H9 (cell line): ENCODE measurements around the gene CHRNB4. TPM values are rescaled to one million over a fixed set of nuclear protein-coding genes. Genes with fewer than 3 reads are reported as not detected.
"Not testable (repeated sequence)": the region's sequence is repeated elsewhere in the genome, so short reads cannot be mapped to it uniquely, and the experiment has no call there.

Experiments used
- DNase-seq: peaks from one replicate; pipeline ENCODE4 v3.0.0-alpha.2; 2017
- H2AFZ ChIP-seq: one replicate; pipeline ENCODE4 v1.6.1; 2013; ENCODE audit warnings: mild to moderate bottlenecking, low read length, control low read depth, moderate library complexity
- H2AK5ac ChIP-seq: 2 replicates; pipeline ENCODE4 v1.6.1; 2013; ENCODE audit warnings: low read length, control low read depth, mixed read lengths; ENCODE audit not compliant: insufficient read length
- H2BK120ac ChIP-seq: one replicate; pipeline ENCODE4 v1.6.1; 2013; ENCODE audit warnings: low read depth, mild to moderate bottlenecking, low read length, control low read depth, inconsistent platforms; ENCODE audit not compliant: poor library complexity, severe bottlenecking
- H2BK12ac ChIP-seq: 2 replicates; pipeline ENCODE4 v1.6.1; 2013; ENCODE audit warnings: low read length, control low read depth, mixed read lengths, low read depth; ENCODE audit not compliant: insufficient read length
- H2BK15ac ChIP-seq: 2 replicates; pipeline ENCODE4 v1.6.1; 2013; ENCODE audit warnings: low read depth, low read length, control low read depth
- H2BK20ac ChIP-seq: one replicate; pipeline ENCODE4 v1.6.1; 2013; ENCODE audit warnings: low read depth, mild to moderate bottlenecking, low read length, control low read depth, inconsistent platforms; ENCODE audit not compliant: poor library complexity, severe bottlenecking
- H2BK5ac ChIP-seq: 2 replicates; pipeline ENCODE4 v1.6.1; 2013; ENCODE audit warnings: low read length, control low read depth, mixed read lengths; ENCODE audit not compliant: insufficient read length
- H3K14ac ChIP-seq: 2 replicates; pipeline ENCODE4 v1.6.1; 2013; ENCODE audit warnings: low read length, control low read depth; ENCODE audit not compliant: insufficient read depth
- H3K18ac ChIP-seq: 2 replicates; pipeline ENCODE4 v1.6.1; 2013; ENCODE audit warnings: low read depth, mild to moderate bottlenecking, mixed read lengths, low read length, control low read depth; ENCODE audit not compliant: insufficient read length
- H3K23ac ChIP-seq: 2 replicates; pipeline ENCODE4 v1.6.1; 2013; ENCODE audit warnings: low read length, control low read depth, mixed read lengths, low read depth; ENCODE audit not compliant: insufficient read length
- H3K23me2 ChIP-seq: 2 replicates; pipeline ENCODE4 v1.6.1; 2013; ENCODE audit warnings: low read depth, mild to moderate bottlenecking, mixed read lengths, low read length, control low read depth; ENCODE audit not compliant: insufficient read length, poor library complexity, severe bottlenecking
- H3K27ac ChIP-seq: 2 replicates; pipeline ENCODE4 v1.5.1; 2013; ENCODE audit warnings: low read length, control low read depth, mixed read lengths, low read depth; ENCODE audit not compliant: insufficient read length
- H3K27me3 ChIP-seq: 2 replicates; pipeline ENCODE4 v1.6.1; 2013; ENCODE audit warnings: low read length, control low read depth, inconsistent platforms; ENCODE audit not compliant: insufficient read depth
- H3K4ac ChIP-seq: 2 replicates; pipeline ENCODE4 v1.6.1; 2013; ENCODE audit warnings: low read depth, mild to moderate bottlenecking, control low read depth, inconsistent platforms, low read length, moderate library complexity
- H3K4me1 ChIP-seq: 2 replicates; pipeline ENCODE4 v1.6.1; 2013; ENCODE audit warnings: low read length, control low read depth, inconsistent platforms; ENCODE audit not compliant: insufficient read depth
- H3K4me2 ChIP-seq: 2 replicates; pipeline ENCODE4 v1.6.1; 2013; ENCODE audit warnings: low read length, control low read depth, mixed read lengths; ENCODE audit not compliant: insufficient read length, insufficient read depth
- H3K56ac ChIP-seq: 2 replicates; pipeline ENCODE4 v1.6.1; 2013; ENCODE audit warnings: low read depth, mild to moderate bottlenecking, mixed read lengths, low read length, control low read depth; ENCODE audit not compliant: insufficient read length
- H3K79me1 ChIP-seq: 2 replicates; pipeline ENCODE4 v1.6.1; 2013; ENCODE audit warnings: low read depth, mild to moderate bottlenecking, moderate library complexity, low read length, control low read depth, inconsistent platforms; ENCODE audit not compliant: insufficient read depth, poor library complexity, severe bottlenecking
- H3K79me2 ChIP-seq: 2 replicates; pipeline ENCODE4 v1.6.1; 2013; ENCODE audit warnings: low read length, control low read depth, inconsistent platforms; ENCODE audit not compliant: insufficient read depth
- H3K9ac ChIP-seq: 2 replicates; pipeline ENCODE4 v1.6.1; 2013; ENCODE audit warnings: low read length, control low read depth, mixed read lengths; ENCODE audit not compliant: insufficient read length; ENCODE audit errors: extremely low read depth
- H3K9me3 ChIP-seq: one replicate; pipeline ENCODE4 v1.6.1; 2013; ENCODE audit warnings: low read depth, low read length, inconsistent platforms; ENCODE audit not compliant: control insufficient read depth
- H3T11ph ChIP-seq: one replicate; pipeline ENCODE4 v1.6.1; 2013; ENCODE audit warnings: mild to moderate bottlenecking, low read length, control low read depth, inconsistent platforms
- H4K20me1 ChIP-seq: one replicate; pipeline ENCODE4 v1.6.1; 2013; ENCODE audit not compliant: control insufficient read depth, insufficient read length, insufficient read depth
- H4K5ac ChIP-seq: 2 replicates; pipeline ENCODE4 v1.6.1; 2013; ENCODE audit warnings: low read depth, mild to moderate bottlenecking, mixed read lengths, low read length, control low read depth; ENCODE audit not compliant: insufficient read length
- H4K8ac ChIP-seq: replicated peaks from 2 replicates; pipeline ENCODE4 v1.6.1; 2013; ENCODE audit warnings: low read length, control low read depth, mixed read lengths, low read depth; ENCODE audit not compliant: insufficient read length
- H4K91ac ChIP-seq: 2 replicates; pipeline ENCODE4 v1.6.1; 2013; ENCODE audit warnings: low read depth, mild to moderate bottlenecking, moderate library complexity, mixed read lengths, low read length, control low read depth; ENCODE audit not compliant: insufficient read length
- H3K27ac Mint-ChIP-seq, 3 experiments: 2 replicates in 2 of 3; 3 replicates in 1 of 3; pipeline ENCODE4 v1.8.0; 2020 to 2021; ENCODE audit warnings: mixed read lengths in 3 of 3, mild to moderate bottlenecking in 1 of 3, moderate library complexity in 1 of 3
- H3K27me3 Mint-ChIP-seq: 2 replicates; pipeline ENCODE4 v1.8.0; 2021; ENCODE audit warnings: low read depth, mild to moderate bottlenecking, moderate library complexity, mixed read lengths
- H3K36me3 Mint-ChIP-seq, 3 experiments: 2 replicates in 2 of 3; 3 replicates in 1 of 3; pipeline ENCODE4 v1.8.0; 2020 to 2021; ENCODE audit warnings: low read depth in 3 of 3, mixed read lengths in 3 of 3; ENCODE audit not compliant: insufficient read depth in 1 of 3
- H3K4me1 Mint-ChIP-seq, 2 experiments: 2 replicates each; pipeline ENCODE4 v1.8.0; 2020; ENCODE audit warnings: mixed read lengths in 2 of 2
- H3K4me3 Mint-ChIP-seq, 2 experiments: 2 replicates in 1 of 2; 3 replicates in 1 of 2; pipeline ENCODE4 v1.8.0; 2020 to 2021; ENCODE audit warnings: mild to moderate bottlenecking in 2 of 2, mixed read lengths in 2 of 2, moderate library complexity in 1 of 2
- H3K9me3 Mint-ChIP-seq, 2 experiments: 2 replicates in 1 of 2; 3 replicates in 1 of 2; pipeline ENCODE4 v1.8.0; 2020; ENCODE audit warnings: mild to moderate bottlenecking in 2 of 2, mixed read lengths in 2 of 2, moderate library complexity in 1 of 2
- WGBS: extraction: QIAGEN DNeasy Blood & Tissue Kit; methylation state at CpG from one replicate; pipeline ENCODE4 v1.1.7; 2013; ENCODE audit warnings: missing lambda C conversion rate, low lambda C conversion rate, mixed read lengths; ENCODE audit not compliant: insufficient read length; ENCODE audit errors: extremely low coverage; 5-methylcytosine and 5-hydroxymethylcytosine counted together
- total RNA-seq: library from RNA; stranded (reverse); gene quantifications from 2 replicates; pipeline ENCODE4 v1.2.1, GENCODE V29; 2021
- TF ChIP-seq, protein P1 (sequence below): fragments of 200-600 bp; sonication (generic); conservative IDR thresholded peaks from 3 replicates; pipeline ENCODE4 v1.8.0; 2021; ENCODE audit warnings: antibody characterized with exemption, mild to moderate bottlenecking

The CHRNB4 gene
- total RNA-seq, 1 experiment from 2014 or later, result 1.9 TPM

- TF ChIP-seq, protein P1, sequence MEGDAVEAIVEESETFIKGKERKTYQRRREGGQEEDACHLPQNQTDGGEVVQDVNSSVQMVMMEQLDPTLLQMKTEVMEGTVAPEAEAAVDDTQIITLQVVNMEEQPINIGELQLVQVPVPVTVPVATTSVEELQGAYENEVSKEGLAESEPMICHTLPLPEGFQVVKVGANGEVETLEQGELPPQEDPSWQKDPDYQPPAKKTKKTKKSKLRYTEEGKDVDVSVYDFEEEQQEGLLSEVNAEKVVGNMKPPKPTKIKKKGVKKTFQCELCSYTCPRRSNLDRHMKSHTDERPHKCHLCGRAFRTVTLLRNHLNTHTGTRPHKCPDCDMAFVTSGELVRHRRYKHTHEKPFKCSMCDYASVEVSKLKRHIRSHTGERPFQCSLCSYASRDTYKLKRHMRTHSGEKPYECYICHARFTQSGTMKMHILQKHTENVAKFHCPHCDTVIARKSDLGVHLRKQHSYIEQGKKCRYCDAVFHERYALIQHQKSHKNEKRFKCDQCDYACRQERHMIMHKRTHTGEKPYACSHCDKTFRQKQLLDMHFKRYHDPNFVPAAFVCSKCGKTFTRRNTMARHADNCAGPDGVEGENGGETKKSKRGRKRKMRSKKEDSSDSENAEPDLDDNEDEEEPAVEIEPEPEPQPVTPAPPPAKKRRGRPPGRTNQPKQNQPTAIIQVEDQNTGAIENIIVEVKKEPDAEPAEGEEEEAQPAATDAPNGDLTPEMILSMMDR, result no peak
- Mint-ChIP-seq H3K27ac (no peak overlapping the region), H3K27me3 (peaks cover 18% of the 10 kb centered on the region), H3K9me3 (peaks cover 16 to 18% of the 10 kb centered on the region in 2 experiments), H3K4me1 (peaks cover 4 to 7% of the 10 kb centered on the region in 2 experiments; a peak in 3 of 4 replicates), H3K4me3 (no peak overlapping the region), H3K36me3 (no peaks in the 10 kb centered on the region; a peak in 3 of 7 replicates)
- Histone ChIP-seq H2BK12ac (no peak overlapping the region), H3K23ac (no peak overlapping the region), H3K4me2 (no peak overlapping the region), H2BK5ac (no peak overlapping the region), H2BK120ac (no peak overlapping the region), H2BK20ac (no peak overlapping the region), H4K5ac (no peak overlapping the region), H3K79me1 (no peaks in the 10 kb centered on the region), H3K14ac (no peak overlapping the region), H4K20me1 (no peaks in the 10 kb centered on the region), H3T11ph (no peak overlapping the region), H2AK5ac (no peak overlapping the region), H3K9ac (no peak overlapping the region), H3K27me3 (peaks cover 2% of the 10 kb centered on the region; the same call in 1 of the 2 replicates), H2AFZ (no peak overlapping the region), H3K79me2 (no peaks in the 10 kb centered on the region), H3K4ac (no peak overlapping the region), H3K4me1 (no peaks in the 10 kb centered on the region), H4K91ac (no peak overlapping the region), H3K18ac (no peak overlapping the region), H3K27ac (no peak overlapping the region), H3K56ac (no peak overlapping the region), H3K9me3 (no peaks in the 10 kb centered on the region), H3K23me2 (no peaks in the 10 kb centered on the region), H2BK15ac (no peak overlapping the region), H4K8ac (no peak overlapping the region)
- no peak for DNase-seq
- WGBS, result no CpG with 5 or more reads among the region's 3 CpGs
Observed at GRCh38 chr15:78614021-78614420, 27.0 kb downstream of the CHRNB4 start.

GRCh38 chr15:78609551-78609950 lies 31.5 kb downstream of the CHRNB4 start:
- not testable (repeated sequence) for H3K9me3 ChIP-seq, H3K56ac ChIP-seq, H2AK5ac ChIP-seq, H2BK5ac ChIP-seq, H3K4me2 ChIP-seq, H3K27ac Mint-ChIP-seq, H3K9ac ChIP-seq, H4K20me1 ChIP-seq, H2BK15ac ChIP-seq, H3K18ac ChIP-seq, DNase-seq, H2BK12ac ChIP-seq, H3T11ph ChIP-seq, H3K79me2 ChIP-seq, H2AFZ ChIP-seq, H4K91ac ChIP-seq, H3K4me1 Mint-ChIP-seq, H3K27ac ChIP-seq, H3K23me2 ChIP-seq, H3K4me3 Mint-ChIP-seq, H4K8ac ChIP-seq, H3K27me3 ChIP-seq, H2BK20ac ChIP-seq, H3K4me1 ChIP-seq, H3K4ac ChIP-seq, H3K79me1 ChIP-seq, H2BK120ac ChIP-seq, H3K14ac ChIP-seq, H4K5ac ChIP-seq, H3K23ac ChIP-seq
- Mint-ChIP-seq H3K9me3 (peaks cover 39 to 58% of the 10 kb centered on the region in 2 experiments), H3K36me3 (peaks cover 2 to 26% (median 4%) of the 10 kb centered on the region in 3 experiments; a peak in 6 of 7 replicates), H3K27me3 (peaks cover 36% of the 10 kb centered on the region)
- no CpG with 5 or more reads among the region's 3 CpGs for WGBS
